ENCODE results near the gene PGAM1. TPM values are rescaled to one million over a fixed set of nuclear protein-coding genes. Genes with fewer than 3 reads are reported as not detected.

Gene PGAM1
- total and polyA plus RNA-seq, 2 of the 4 experiments (the other 2 are of a cell fraction) = 686 to 841 TPM

DNA sequence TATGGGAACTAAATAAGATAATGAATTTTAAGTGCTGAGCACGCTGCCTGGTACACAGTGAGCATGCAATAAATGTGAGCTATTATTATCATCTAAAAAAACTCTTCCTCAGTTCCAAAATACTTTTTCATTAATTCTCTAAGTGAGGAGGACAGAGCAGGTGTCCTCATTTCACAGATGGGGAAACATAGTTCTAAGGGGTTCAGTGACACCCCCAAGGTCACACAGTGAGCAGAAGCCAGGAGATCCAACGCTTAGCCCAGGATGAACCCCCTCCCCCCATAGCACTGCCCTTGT is 18.1 kb upstream of the PGAM1 start:
- CTCF ChIA-PET = no interaction called here
- TF ChIP-seq CHD1 (IDR thresholded peaks at IDR 0.05; ENCODE audit: low read depth, low read length) (no peak), MXI1 (IDR thresholded peaks at IDR 0.05; ENCODE audit: borderline replicate concordance, low read depth, low read length) (no peak), RCOR1 (IDR thresholded peaks at IDR 0.05; ENCODE audit: insufficient replicate concordance, low read length) (no peak), SMC3 (IDR thresholded peaks at IDR 0.05; ENCODE audit: low read depth, low read length) (no peak), POLR2A (IDR thresholded peaks at IDR 0.05; ENCODE audit: low read depth, low read length) (no peak), CEBPB (IDR thresholded peaks at IDR 0.05; ENCODE audit: low read depth, low read length) (no peak), FOS (IDR thresholded peaks at IDR 0.05; ENCODE audit: low read depth, low read length) (no peak), BHLHE40 (IDR thresholded peaks at IDR 0.05; ENCODE audit: low read depth, low read length) (no peak), MAFK (IDR thresholded peaks at IDR 0.05; ENCODE audit: low read depth, low read length) (no peak), NFE2L2 (IDR thresholded peaks at IDR 0.05; ENCODE audit: low read depth, low read length) (no peak), MAZ (IDR thresholded peaks at IDR 0.05; ENCODE audit: borderline replicate concordance, low read depth, low read length) (no peak), RAD21 (IDR thresholded peaks at IDR 0.05; ENCODE audit: low read length) (no peak), RFX5 (IDR thresholded peaks at IDR 0.05; ENCODE audit: low read depth, low read length) (no peak)
- TF ChIP-seq, protein P1, sequence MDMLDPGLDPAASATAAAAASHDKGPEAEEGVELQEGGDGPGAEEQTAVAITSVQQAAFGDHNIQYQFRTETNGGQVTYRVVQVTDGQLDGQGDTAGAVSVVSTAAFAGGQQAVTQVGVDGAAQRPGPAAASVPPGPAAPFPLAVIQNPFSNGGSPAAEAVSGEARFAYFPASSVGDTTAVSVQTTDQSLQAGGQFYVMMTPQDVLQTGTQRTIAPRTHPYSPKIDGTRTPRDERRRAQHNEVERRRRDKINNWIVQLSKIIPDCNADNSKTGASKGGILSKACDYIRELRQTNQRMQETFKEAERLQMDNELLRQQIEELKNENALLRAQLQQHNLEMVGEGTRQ (IDR thresholded peaks at IDR 0.05; ENCODE audit: low read depth, low read length) = no peak
- TF ChIP-seq, protein P2, sequence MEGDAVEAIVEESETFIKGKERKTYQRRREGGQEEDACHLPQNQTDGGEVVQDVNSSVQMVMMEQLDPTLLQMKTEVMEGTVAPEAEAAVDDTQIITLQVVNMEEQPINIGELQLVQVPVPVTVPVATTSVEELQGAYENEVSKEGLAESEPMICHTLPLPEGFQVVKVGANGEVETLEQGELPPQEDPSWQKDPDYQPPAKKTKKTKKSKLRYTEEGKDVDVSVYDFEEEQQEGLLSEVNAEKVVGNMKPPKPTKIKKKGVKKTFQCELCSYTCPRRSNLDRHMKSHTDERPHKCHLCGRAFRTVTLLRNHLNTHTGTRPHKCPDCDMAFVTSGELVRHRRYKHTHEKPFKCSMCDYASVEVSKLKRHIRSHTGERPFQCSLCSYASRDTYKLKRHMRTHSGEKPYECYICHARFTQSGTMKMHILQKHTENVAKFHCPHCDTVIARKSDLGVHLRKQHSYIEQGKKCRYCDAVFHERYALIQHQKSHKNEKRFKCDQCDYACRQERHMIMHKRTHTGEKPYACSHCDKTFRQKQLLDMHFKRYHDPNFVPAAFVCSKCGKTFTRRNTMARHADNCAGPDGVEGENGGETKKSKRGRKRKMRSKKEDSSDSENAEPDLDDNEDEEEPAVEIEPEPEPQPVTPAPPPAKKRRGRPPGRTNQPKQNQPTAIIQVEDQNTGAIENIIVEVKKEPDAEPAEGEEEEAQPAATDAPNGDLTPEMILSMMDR (conservative IDR thresholded peaks at IDR 0.05; ENCODE audit: low read depth, low read length) = no peak
- Histone ChIP-seq H3K4me2 (ENCODE audit: low read depth, low read length) (no peak overlapping the region), H3K36me3 (ENCODE audit: control insufficient read depth, insufficient read depth, low read length) (no peaks in the 10 kb centered on the region), H2AK9ac (replicated peaks; ENCODE audit: low read depth, low read length, poor library complexity) (no peak overlapping the region), H2BK20ac (ENCODE audit: low read depth, low read length) (no peak overlapping the region), H4K5ac (ENCODE audit: low read depth, low read length) (no peak overlapping the region), H2AFZ (replicated peaks; ENCODE audit: low read length, poor library complexity) (no peak overlapping the region), H3K4me1 (ENCODE audit: control insufficient read depth, insufficient read depth, low read length) (no peaks in the 10 kb centered on the region), H4K91ac (ENCODE audit: insufficient read depth, low read depth, low read length) (no peak overlapping the region), H3K27me3 (ENCODE audit: control insufficient read depth, insufficient read depth, low read length) (no peaks in the 10 kb centered on the region), H2BK15ac (ENCODE audit: low read depth, low read length) (no peak overlapping the region), H3K56ac (ENCODE audit: extremely low read depth, insufficient read depth, low read length) (no peak overlapping the region), H4K8ac (ENCODE audit: low read depth in 2 of 2, low read length in 2 of 2) (no peak overlapping the region), H3K4me3 (ENCODE audit: insufficient read depth, low read depth, low read length) (no peak overlapping the region), H3K9ac (ENCODE audit: low read depth, low read length) (no peak overlapping the region), H3K79me1 (ENCODE audit: low read depth in 1 of 2, low read length in 2 of 2) (no peaks in the 10 kb centered on the region; a peak in 1 of 4 replicates), H3K14ac (replicated peaks; ENCODE audit: low read depth, low read length) (no peak overlapping the region), H3K9me3 (ENCODE audit: control insufficient read depth, insufficient read depth, low read length) (no peaks in the 10 kb centered on the region), H4K20me1 (ENCODE audit: insufficient read depth, low read length) (no peaks in the 10 kb centered on the region), H3K9me1 (ENCODE audit: insufficient read depth, low read length) (0 out of 2 replicates have a peak, but pooled peaks cover 1% of the 10 kb centered on the region), H3K4ac (ENCODE audit: low read depth, low read length) (no peak overlapping the region), H3K27ac (ENCODE audit: insufficient read depth, low read length) (no peak overlapping the region), H2AK5ac (ENCODE audit: low read depth, low read length) (no peak overlapping the region), H3K23ac (ENCODE audit: low read depth, low read length) (no peak overlapping the region), H3K18ac (ENCODE audit: low read depth, low read length) (no peak overlapping the region), H2BK5ac (ENCODE audit: low read depth, low read length, poor library complexity, severe bottlenecking) (no peak overlapping the region), H2BK120ac (ENCODE audit: low read depth, low read length) (no peak overlapping the region)
- intact Hi-C loops (cut with micrococcal nuclease) = loop anchor here (1.0 to 5.0 kb wide), 5 partner anchors 19 to 323 kb away; partner anchors contain the start of genes EXOSC1 and ZDHHC16
- POLR2A ChIA-PET (ENCODE audit: unreplicated experiment) = no interaction called here
- no TSS peak for BruUV-seq (replicated peaks)
- DNase-seq (no peak), ATAC-seq (ENCODE audit: low read depth) (no peak)
- no CpG with 5 or more reads among the region's 2 CpGs for WGBS, 2 experiments (ENCODE audit: extremely low coverage in 2 of 2, insufficient read length in 1 of 2)
- dilution Hi-C loops (cut with HindIII; ENCODE audit: low sequenced_read_pairs, unreplicated experiment) = no loop called here
- in situ Hi-C loops (cut with MboI; ENCODE audit: low sequenced_read_pairs) = no loop called here
